Mononuclear cell (primary cell): ENCODE data around the gene COQ8A. TPM values are rescaled to one million over a fixed set of nuclear protein-coding genes. Genes with fewer than 3 reads are reported as not detected.
"Not testable (repeated sequence)": the region's sequence is repeated elsewhere in the genome, so short reads cannot be mapped to it uniquely, and the experiment has no call there.

Experiments
- H3K27me3 ChIP-seq: 2 replicates; pipeline ENCODE4 v1.6.0; 2011; ENCODE audit warnings: low read length, control low read depth; ENCODE audit not compliant: insufficient read depth
- H3K4me1 ChIP-seq: 2 replicates; pipeline ENCODE4 v1.5.1; 2011; ENCODE audit warnings: mild to moderate bottlenecking, low read length, control low read depth; ENCODE audit not compliant: insufficient read depth
- H3K4me3 ChIP-seq: 2 replicates; pipeline ENCODE4 v1.5.1; 2011; ENCODE audit warnings: mild to moderate bottlenecking, low read length, moderate library complexity
- H3K9me3 ChIP-seq: 2 replicates; pipeline ENCODE4 v1.5.1; 2011; ENCODE audit warnings: low read depth, mild to moderate bottlenecking, control low read depth, low read length
- total RNA-seq: library from RNA; depleted of rRNA; stranded (reverse); fragments of >200 nt; gene quantifications from one replicate; pipeline ENCODE4 v1.2.3, GENCODE V29; 2012

Gene COQ8A
- total RNA-seq, 1 donor, result 37.2 TPM

DNA sequence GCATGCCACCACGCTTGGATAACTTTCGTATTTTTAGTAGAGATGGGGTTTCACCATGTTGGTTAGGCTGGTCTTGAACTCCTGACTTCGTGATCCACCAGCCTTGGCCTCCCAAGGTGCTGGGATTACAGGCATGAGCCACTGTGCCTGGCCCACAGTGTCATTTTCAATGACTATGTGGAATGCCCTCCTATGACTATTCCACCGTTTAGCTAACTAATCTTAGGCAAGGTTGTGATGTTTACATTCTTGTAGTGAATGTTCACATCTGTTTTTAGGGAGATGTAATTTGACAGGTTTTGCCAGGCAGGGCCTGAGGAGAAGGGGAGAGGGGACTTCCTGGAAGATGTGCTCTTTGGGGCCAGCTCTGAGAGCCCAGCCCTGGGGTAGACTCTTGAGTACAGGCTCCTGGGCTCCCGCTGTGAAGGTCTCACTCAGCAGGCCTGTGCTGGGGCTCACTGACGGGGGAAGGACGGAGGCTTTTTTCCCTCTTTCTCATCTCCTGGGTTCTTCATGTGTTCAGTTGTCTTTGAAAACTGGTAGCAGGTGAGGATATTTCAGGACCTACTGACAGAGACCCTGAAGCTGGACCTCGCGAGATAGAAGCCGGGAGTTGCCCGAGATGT, 13.2 kb downstream of the COQ8A start:
- H3K4me3 ChIP-seq, result no peak overlapping the region
- H3K9me3 ChIP-seq, result no peaks in the 10 kb centered on the region
- peaks cover 8% of the 10 kb centered on the region for H3K4me1 ChIP-seq
- H3K27me3 ChIP-seq, result no peaks in the 10 kb centered on the region

DNA sequence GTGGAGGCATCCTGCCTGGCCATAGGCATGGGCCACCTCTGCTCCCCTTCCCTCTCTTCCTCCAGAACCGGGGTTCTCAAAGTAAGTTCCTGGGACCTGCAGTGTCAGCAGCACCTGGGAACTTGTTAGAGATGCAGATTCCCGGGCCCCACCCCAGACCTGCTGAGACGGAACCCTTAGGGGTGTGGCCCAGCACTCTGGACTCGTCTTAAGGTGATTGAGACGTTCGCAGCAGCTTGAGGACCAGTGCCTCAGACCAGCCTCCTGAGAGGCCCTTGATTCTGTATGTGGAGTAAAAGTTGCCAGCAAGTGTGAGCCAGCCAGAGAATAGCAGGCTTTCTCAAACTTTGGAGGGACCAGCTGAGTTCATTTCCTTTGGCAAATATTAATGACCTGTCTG, 14.2 kb downstream of the COQ8A start:
- Histone ChIP-seq H3K4me3 (no peak overlapping the region), H3K4me1 (peaks cover 8% of the 10 kb centered on the region), H3K9me3 (no peaks in the 10 kb centered on the region), H3K27me3 (no peaks in the 10 kb centered on the region)

DNA sequence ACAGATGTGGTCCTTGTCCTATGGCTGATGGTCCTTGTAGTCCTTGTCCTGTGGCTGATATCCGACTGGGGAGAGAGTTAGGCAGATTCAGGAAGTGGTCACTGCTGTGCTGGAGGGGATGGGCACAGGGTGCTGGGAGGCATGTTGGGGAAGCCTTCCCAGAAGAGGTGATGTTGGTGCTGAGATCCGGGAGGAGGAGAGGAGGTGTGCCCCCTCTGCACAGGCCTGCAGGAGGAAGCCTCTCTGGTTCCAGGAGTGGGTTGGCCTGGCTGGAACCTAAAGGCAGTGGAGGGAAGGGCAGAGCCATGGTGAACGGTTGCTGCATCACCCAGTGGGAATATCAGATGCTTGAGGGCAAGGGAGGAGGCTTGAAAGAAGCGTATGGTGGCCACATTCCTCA, 14.7 kb downstream of the COQ8A start:
- no peak overlapping the region for H3K4me3 ChIP-seq
- peaks cover 8% of the 10 kb centered on the region for H3K4me1 ChIP-seq
- H3K27me3 ChIP-seq, result no peaks in the 10 kb centered on the region
- no peaks in the 10 kb centered on the region for H3K9me3 ChIP-seq

DNA sequence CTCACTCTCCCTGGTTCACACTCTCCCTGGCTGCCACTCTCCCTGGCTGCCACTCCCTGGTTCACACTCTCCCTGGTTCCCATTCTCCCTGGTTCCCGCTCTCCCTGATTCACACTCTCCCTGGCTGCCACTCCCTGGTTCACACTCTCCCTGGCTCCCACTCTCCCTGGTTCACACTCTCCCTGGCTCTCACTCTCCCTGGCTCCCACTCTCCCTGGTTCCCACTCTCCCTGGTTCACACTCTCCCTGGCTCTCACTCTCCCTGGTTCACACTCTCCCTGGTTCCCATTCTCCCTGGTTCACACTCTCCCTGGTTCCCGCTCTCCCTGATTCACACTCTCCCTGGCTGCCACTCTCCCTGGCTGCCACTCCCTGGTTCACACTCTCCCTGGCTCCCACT, 15.8 kb downstream of the COQ8A start:
- not testable (repeated sequence) for H3K4me1 ChIP-seq, H3K27me3 ChIP-seq, H3K4me3 ChIP-seq, H3K9me3 ChIP-seq

DNA sequence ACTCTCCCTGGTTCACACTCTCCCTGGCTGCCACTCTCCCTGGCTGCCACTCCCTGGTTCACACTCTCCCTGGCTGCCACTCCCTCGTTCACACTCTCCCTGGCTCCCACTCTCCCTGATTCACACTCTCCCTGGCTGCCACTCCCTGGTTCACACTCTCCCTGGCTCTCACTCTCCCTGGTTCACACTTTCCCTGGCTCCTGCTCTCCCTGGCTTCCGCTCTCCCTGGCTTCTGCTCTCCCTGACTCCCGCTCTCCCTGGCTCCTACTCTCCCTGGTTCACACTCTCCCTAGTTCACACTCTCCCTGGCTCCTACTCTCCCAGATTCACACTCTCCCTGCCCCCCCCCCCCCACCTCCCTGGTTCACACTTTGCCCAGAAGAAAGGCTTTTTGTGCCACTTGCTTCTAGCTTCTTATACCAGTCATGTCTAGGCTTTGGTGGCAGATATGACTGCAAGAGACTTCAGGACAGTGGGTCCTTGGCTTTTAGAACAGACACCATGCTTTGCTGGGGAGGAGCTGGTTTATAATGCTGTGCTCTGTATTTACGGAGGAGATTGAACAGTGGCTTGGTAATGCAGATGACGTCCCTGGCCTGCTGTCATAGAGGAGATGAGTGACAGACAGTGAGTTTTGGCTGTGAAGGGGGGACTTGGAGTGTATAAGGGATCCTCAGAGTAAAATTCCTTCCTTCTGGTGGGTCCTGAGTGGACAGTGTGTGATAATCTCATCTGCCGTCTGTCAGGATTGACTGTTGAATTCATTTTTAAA, 17.0 kb downstream of the COQ8A start:
- no peaks in the 10 kb centered on the region for H3K27me3 ChIP-seq
- no peaks in the 10 kb centered on the region for H3K4me1 ChIP-seq
- no peaks in the 10 kb centered on the region for H3K9me3 ChIP-seq
- H3K4me3 ChIP-seq, result no peak overlapping the region

DNA sequence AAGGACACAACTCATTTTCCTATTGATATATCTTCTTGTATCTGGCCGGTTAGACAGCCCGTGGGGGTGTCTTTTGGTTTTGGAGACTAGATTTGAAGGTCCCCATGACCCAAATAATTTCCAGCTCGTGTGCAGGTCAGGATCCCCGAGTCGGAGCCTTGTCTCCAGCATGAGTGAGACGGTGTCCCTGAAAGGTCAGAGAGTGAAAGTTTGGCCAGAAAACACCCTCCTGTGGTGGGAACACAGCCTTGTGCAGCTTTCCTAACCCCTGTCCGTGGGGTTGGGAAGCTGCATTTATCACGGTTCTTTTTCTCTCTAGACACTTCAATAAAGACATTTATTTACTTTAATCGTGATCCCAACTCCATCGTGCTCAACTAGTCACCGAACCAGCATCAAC, 17.6 kb downstream of the COQ8A start:
- H3K9me3 ChIP-seq, result no peaks in the 10 kb centered on the region
- no peaks in the 10 kb centered on the region for H3K4me1 ChIP-seq
- H3K4me3 ChIP-seq, result no peak overlapping the region
- no peaks in the 10 kb centered on the region for H3K27me3 ChIP-seq

DNA sequence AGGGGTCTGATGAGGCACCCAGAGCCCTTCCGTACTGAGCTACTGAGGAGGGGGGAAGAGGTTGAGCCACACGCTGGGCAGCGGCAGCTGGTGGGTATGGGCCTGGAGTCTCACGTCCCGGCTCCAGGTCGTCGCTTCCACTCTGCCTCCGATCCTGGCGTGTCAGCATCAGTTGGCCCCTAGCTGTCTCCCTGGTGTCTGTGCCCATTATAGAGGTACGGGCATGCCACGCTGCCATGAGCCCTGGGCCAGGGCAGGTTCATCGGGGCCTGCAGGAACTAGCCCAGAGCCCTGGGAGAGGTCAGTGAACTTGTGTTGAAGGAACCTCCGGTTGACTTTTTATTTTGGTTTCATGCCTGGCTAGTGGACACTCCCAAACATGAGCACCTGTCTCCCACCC, 18.2 kb downstream of the COQ8A start:
- Histone ChIP-seq H3K9me3 (no peaks in the 10 kb centered on the region), H3K4me3 (no peak overlapping the region), H3K4me1 (peaks cover 5% of the 10 kb centered on the region), H3K27me3 (no peaks in the 10 kb centered on the region)

DNA sequence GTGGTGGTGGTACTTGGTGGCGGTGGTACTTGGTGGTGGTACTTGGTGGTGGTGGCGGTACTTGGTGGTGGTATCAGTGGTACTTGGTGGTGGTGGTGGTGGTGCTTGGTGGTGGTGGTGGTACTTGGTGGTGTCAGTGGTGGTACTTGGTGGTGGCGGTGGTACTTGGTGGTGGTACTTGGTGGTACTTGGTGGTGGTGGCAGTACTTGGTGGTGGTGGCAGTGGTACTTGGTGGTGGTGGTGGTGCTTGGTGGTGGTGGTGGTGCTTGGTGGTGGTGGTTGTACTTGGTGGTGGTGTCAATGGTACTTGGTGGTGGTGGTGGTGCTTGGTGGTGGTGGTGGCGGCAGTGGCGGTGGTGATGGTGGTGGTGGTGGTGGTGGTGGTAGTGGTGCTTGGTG, 20.2 kb downstream of the COQ8A start:
- peaks cover 15% of the 10 kb centered on the region for H3K4me1 ChIP-seq
- H3K4me3 ChIP-seq, result no peak overlapping the region
- H3K9me3 ChIP-seq, result no peaks in the 10 kb centered on the region
- H3K27me3 ChIP-seq, result no peaks in the 10 kb centered on the region

DNA sequence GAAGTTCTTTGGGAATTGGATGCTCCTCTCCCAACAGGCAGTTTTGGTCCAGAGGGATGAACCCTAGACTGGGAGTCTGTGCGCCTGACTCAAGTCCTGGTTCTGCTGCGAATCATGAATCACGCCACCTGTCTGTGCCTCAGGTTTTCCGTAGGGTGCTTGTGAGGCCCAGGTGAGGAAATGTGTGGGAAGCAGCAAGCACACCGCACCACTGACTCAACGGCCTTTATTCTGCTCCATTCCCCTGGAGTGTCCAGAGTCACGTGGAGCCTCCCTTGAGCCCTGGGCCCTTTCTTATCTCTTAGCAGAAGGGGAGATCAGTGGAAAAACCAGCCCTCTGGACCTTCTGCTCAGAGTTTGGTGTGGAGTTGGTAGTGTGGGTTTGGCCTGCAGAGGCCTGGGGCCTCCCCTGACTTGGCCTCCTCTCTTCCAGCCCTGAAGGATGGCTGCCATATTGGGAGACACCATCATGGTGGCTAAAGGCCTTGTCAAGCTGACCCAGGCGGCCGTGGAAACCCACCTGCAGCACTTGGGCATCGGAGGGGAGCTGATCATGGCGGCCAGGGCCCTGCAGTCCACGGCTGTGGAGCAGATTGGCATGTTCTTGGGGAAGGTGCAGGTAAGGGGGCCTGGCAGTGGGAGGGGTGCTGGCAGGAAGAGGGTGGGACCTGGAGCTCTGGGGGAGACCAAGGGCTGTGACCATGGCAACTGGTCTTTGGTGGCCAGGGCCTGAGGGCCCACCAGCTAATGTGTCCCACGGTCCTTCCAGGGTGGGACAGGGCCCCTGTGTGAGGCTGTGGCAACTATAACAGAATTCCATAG, 21.1 kb downstream of the COQ8A start:
- Histone ChIP-seq H3K4me3 (no peak overlapping the region), H3K27me3 (no peaks in the 10 kb centered on the region), H3K9me3 (no peaks in the 10 kb centered on the region), H3K4me1 (peaks cover 15% of the 10 kb centered on the region)

DNA sequence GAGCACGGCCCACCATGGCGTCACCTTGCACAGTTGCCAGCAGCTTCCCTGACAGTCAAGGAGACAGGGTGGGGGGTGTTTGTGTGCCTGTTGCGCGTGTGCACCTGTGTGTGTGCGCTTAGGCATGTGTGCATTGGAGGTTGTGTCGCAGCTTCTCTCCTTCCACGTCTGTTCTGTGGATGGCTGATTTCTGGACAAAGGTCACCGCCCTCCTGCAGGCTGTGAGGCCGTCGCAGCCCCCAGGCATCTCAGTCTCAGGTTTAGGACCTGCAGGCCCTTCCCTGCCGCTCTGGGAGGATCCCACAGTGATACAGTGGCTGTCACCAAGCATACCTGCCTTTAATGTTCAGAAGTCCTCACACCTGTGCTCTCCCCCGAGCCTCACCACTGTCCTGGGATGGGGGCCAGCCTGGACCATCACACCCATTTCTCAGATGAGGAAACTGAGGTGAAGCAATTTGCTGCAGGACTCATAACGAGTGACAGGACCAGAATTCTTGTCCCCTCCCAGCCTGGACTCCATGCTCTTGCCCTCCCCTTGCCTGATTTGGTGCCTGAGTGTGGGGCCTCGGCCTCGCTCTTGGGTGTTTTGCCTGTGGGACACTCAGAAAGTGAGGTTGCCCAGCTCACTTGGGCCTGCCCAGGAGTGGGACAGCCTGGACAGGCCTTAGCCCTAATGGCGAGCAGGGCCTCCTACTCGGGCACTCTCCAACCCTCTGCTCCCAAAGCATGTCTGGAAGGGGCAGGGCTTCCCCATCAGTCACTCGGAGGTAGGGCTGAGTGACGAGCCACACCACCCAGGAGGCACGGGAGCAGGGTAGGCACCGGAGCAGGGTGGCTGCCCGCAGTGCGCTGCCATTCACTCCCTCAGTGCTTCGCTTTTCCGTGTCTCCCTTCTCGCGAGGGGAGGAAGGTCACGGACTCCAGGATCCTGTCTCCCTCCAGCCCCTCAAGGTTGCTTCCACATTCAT, 22.6 kb downstream of the COQ8A start:
- no peaks in the 10 kb centered on the region for H3K27me3 ChIP-seq
- H3K4me3 ChIP-seq, result no peak overlapping the region
- no peaks in the 10 kb centered on the region for H3K9me3 ChIP-seq
- peaks cover 15% of the 10 kb centered on the region for H3K4me1 ChIP-seq

DNA sequence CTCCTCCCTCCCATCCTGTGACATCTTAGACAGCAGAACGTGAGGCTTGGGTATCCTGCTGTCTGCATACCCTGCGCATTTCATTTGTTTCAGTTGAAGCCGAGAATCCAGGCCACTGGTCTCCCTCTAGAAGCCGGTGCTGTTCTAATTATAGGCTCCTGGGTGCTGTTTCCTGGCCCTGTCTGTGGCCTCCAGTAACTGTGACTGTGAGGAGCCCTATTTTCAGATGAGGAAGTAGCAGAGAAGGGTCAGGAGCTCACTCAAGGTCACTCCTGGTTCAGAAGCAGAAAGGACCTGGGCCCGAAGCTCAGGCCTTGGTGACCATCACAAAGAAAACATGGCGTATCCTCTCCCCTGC, 24.0 kb downstream of the COQ8A start:
- H3K9me3 ChIP-seq, result no peaks in the 10 kb centered on the region
- H3K4me1 ChIP-seq, result peaks cover 15% of the 10 kb centered on the region
- H3K27me3 ChIP-seq, result no peaks in the 10 kb centered on the region
- H3K4me3 ChIP-seq, result no peak overlapping the region

DNA sequence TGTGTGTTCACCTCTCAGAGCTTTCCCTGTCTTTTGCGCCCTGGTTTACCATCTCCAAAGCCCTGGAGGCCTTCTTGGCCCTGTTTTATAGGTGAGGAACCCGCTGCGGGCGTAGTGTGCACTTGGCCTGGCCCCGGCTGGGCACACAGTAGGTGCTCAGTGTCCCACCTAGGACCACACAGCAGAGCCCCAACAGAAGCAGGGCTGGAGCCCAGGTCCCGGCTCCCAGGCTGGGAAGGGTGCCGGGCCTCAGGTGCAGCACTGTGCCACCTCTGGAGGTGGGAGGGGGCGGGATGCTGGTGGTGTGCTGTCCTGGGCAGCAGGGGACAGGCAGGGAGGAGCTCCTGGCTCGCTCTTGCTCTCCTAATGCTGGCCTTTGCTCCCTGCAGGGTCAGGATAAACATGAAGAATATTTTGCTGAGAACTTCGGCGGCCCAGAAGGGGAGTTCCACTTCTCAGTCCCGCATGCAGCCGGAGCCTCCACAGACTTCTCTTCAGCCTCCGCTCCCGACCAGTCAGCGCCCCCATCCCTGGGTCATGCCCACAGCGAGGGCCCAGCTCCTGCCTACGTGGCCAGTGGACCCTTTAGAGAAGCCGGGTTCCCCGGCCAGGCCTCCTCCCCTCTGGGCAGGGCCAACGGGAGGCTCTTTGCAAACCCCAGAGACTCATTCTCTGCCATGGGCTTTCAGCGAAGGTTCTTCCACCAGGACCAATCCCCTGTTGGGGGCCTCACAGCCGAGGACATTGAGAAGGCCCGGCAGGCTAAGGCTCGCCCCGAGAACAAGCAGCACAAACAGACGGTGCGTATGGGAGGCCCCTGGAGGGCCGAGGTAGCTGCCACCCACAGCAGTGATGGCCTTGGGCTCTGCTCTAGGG, 24.8 kb downstream of the COQ8A start:
- Histone ChIP-seq H3K9me3 (no peaks in the 10 kb centered on the region), H3K27me3 (no peaks in the 10 kb centered on the region), H3K4me3 (no peak overlapping the region), H3K4me1 (peaks cover 15% of the 10 kb centered on the region)

DNA sequence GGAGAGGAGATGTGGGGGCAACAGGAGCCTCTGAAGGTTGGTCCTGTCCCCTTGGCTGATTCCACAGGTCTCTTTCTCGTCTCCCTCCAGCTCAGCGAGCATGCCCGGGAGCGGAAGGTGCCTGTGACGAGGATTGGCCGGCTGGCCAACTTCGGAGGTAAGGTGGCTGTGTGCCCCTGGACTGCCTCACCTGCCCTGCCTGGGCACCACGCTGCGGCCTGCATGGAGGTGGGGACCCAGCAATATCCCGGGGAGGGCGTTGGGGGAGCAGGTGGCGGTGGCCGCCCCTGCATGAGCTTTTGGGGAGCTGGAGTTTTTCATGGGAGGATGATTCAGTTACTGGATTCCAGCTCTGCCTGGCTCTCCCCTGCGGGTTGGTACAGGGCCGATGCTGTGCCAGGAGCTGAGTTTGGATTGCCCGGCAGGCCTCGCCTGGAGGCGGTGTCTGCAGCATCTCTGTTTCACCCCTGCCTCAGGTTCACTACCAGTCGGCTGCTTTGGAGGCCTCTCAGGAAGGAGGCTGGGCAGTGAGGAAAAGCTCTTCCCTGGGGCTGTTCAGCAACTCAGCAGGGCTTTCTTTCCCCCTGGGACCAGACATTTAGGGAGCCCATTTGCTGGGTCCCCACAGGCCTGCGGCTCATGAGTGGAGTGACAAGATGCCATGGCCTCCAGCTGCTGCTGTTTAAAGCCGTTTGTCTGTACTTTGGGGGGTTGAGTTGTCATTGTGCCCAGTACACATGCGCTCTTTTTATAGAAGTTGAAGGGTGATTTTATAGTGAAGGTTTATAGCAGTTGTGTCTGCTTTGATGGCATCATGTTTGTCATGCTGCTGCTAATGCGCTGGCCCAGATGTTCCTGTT, 25.7 kb downstream of the COQ8A start:
- Histone ChIP-seq H3K9me3 (no peaks in the 10 kb centered on the region), H3K4me3 (no peak overlapping the region), H3K27me3 (no peaks in the 10 kb centered on the region), H3K4me1 (peaks cover 15% of the 10 kb centered on the region)
